Endothelial cell of umbilical vein (primary cell): ENCODE data around the gene ARHGAP21. TPM values are rescaled to one million over a fixed set of nuclear protein-coding genes. Genes with fewer than 3 reads are reported as not detected.
A peak's percentile ranks its signal among the peaks of the same experiment; 100 is the strongest.

ENCODE experiments used
- BruUV-seq: library from RNA; stranded (reverse); fragments of 400-500 nt; replicated peaks from 2 replicates; lab custom pipeline; 2021; lab: Mats Ljungman, UMichigan
- CTCF ChIA-PET: fragments of 300-600, 350-600 bp; sonication (Branson Sonifier 250); formaldehyde crosslinking; loops from one replicate; lab custom pipeline; 2021; ENCODE audit warnings: antibody characterized with exemption, inconsistent platforms; lab: Charles Lee
- POLR2A ChIA-PET: fragments of 300-600, 350-600 bp; sonication (Branson Sonifier 250); formaldehyde crosslinking; loops from one replicate; lab custom pipeline; 2021; ENCODE audit warnings: antibody characterized with exemption, inconsistent platforms; lab: Charles Lee
- DNase-seq: peaks from one replicate; pipeline ENCODE4 v3.0.0-alpha.2; 2011; ENCODE audit warnings: low read depth, low spot score
- FAIRE-seq: peaks from 2 replicates; lab custom pipeline; 2011; peaks lifted over from hg19 to GRCh38; lab: Jason Lieb, UNC
- H2AFZ ChIP-seq: 2 replicates; pipeline ENCODE4 v1.6.0; 2012; ENCODE audit warnings: low read depth, low read length, control low read depth, inconsistent platforms
- H3K27ac ChIP-seq: 2 replicates; pipeline ENCODE4 v1.5.1; 2011; ENCODE audit warnings: low read depth, mild to moderate bottlenecking, control low read depth, low read length, moderate library complexity; ENCODE audit not compliant: insufficient read depth
- H3K27me3 ChIP-seq, 2 experiments: 2 replicates each; pipeline versions ENCODE4 v1.6.0 to v1.6.1; 2011; ENCODE audit warnings: low read length in 2 of 2, mixed read lengths in 1 of 2; ENCODE audit not compliant: control insufficient read depth in 2 of 2, insufficient read depth in 2 of 2
- H3K36me3 ChIP-seq, 2 experiments: 2 replicates in 1 of 2; 3 replicates in 1 of 2; pipeline ENCODE4 v1.5.1; 2011; ENCODE audit warnings: low read length in 2 of 2, mild to moderate bottlenecking in 1 of 2, moderate library complexity in 1 of 2; ENCODE audit not compliant: control insufficient read depth in 2 of 2, insufficient read depth in 2 of 2; ENCODE audit errors: extremely low read depth in 1 of 2
- H3K4me1 ChIP-seq: 3 replicates; pipeline ENCODE4 v1.5.1; 2011; ENCODE audit warnings: mild to moderate bottlenecking, low read length; ENCODE audit not compliant: control insufficient read depth, insufficient read depth; ENCODE audit errors: extremely low read depth
- H3K4me2 ChIP-seq: 2 replicates; pipeline ENCODE4 v1.6.1; 2011; ENCODE audit warnings: low read length, control low read depth, mixed read lengths; ENCODE audit not compliant: insufficient read depth
- H3K4me3 ChIP-seq, 3 experiments: fragments of 200-600 bp in 1 of 3; sonication (generic), shearing (Covaris generic) in 1 of 3; replicated peaks in 1 of 3; 2 replicates each; pipeline ENCODE4 v1.5.1; 2011 to 2016; ENCODE audit warnings: control low read depth in 3 of 3, low read length in 3 of 3, mild to moderate bottlenecking in 2 of 3, inconsistent platforms in 1 of 3, low read depth in 1 of 3, moderate library complexity in 1 of 3; ENCODE audit not compliant: insufficient read depth in 1 of 3
- H3K79me2 ChIP-seq: 2 replicates; pipeline ENCODE4 v1.6.0; 2012; ENCODE audit warnings: low read length, inconsistent platforms; ENCODE audit not compliant: control insufficient read depth, insufficient read depth
- H3K9ac ChIP-seq: replicated peaks from 2 replicates; pipeline ENCODE3; 2011; ENCODE audit warnings: low read length, control low read depth; ENCODE audit not compliant: insufficient read depth; ENCODE audit errors: extremely low read depth
- H3K9me1 ChIP-seq: replicated peaks from 3 replicates; pipeline ENCODE4 v1.6.0; 2011; ENCODE audit warnings: mild to moderate bottlenecking, low read length; ENCODE audit not compliant: control insufficient read depth, insufficient read depth; ENCODE audit errors: extremely low read depth
- H3K9me3 ChIP-seq: replicated peaks from 2 replicates; pipeline ENCODE4 v1.5.1; 2012; ENCODE audit warnings: low read length, inconsistent platforms; ENCODE audit not compliant: control insufficient read depth, insufficient read depth
- H4K20me1 ChIP-seq: replicated peaks from 2 replicates; pipeline ENCODE3; 2011; ENCODE audit warnings: mild to moderate bottlenecking, low read length; ENCODE audit not compliant: control insufficient read depth, insufficient read depth; ENCODE audit errors: extremely low read depth
- CTCF ChIP-seq, 2 donors: IDR thresholded peaks; 1 replicate in 1 of 2; 2 replicates in 1 of 2; pipeline ENCODE4 v1.5.1; 2011; ENCODE audit warnings: low read length in 2 of 2, mild to moderate bottlenecking in 2 of 2, moderate library complexity in 2 of 2, control low read depth in 1 of 2, inconsistent platforms in 1 of 2, low read depth in 1 of 2; ENCODE audit not compliant: insufficient read depth in 1 of 2; ENCODE audit errors: extremely low read depth in 1 of 2
- EZH2 ChIP-seq: IDR thresholded peaks from 2 replicates; pipeline ENCODE4 v1.6.1; 2012; ENCODE audit warnings: borderline replicate concordance, low read depth, mild to moderate bottlenecking, moderate library complexity, low read length, inconsistent platforms; ENCODE audit not compliant: severe bottlenecking
- FOS ChIP-seq: IDR thresholded peaks from 2 replicates; pipeline ENCODE4 v1.6.1; 2011; ENCODE audit warnings: mild to moderate bottlenecking, low read length, moderate library complexity, borderline replicate concordance; ENCODE audit not compliant: insufficient read depth
- GATA2 ChIP-seq: IDR thresholded peaks from 2 replicates; pipeline ENCODE4 v1.7.0; 2011; ENCODE audit warnings: low read depth, mild to moderate bottlenecking, moderate library complexity, mixed read lengths, low read length; ENCODE audit not compliant: insufficient read length, insufficient read depth
- JUN ChIP-seq: IDR thresholded peaks from 2 replicates; pipeline ENCODE4 v1.6.1; 2011; ENCODE audit warnings: borderline replicate concordance, low read depth; ENCODE audit not compliant: insufficient read length, insufficient read depth
- MAX ChIP-seq: IDR thresholded peaks from 2 replicates; pipeline ENCODE4 v1.6.1; 2011; ENCODE audit not compliant: insufficient read depth, insufficient read length
- MYC ChIP-seq: IDR thresholded peaks from one replicate; pipeline ENCODE4 v1.6.1; 2011; ENCODE audit warnings: mild to moderate bottlenecking, low read depth, low read length
- POLR2A ChIP-seq: IDR thresholded peaks from 2 replicates; pipeline ENCODE4 v1.6.1; 2012; ENCODE audit warnings: low read depth, mild to moderate bottlenecking, control low read depth, low read length
- POLR2AphosphoS5 ChIP-seq: IDR thresholded peaks from 2 replicates; pipeline ENCODE4 v1.6.1; 2012; ENCODE audit warnings: low read depth, mild to moderate bottlenecking, control low read depth, low read length, moderate library complexity; ENCODE audit not compliant: insufficient read depth
- dilution Hi-C: fragments of 300-500 bp; cut with MboI; formaldehyde crosslinking; loops from one replicate; pipeline ENCODE4 v1.15.0; 2019; ENCODE audit warnings: low sequenced_read_pairs; ENCODE audit not compliant: extremely low pct_ligation_motif_present
- intact Hi-C: fragments of 100-400 bp; cut with micrococcal nuclease; formaldehyde crosslinking; loops from one replicate; pipeline ENCODE4 v1.10.0; 2022
- polyA plus RNA-seq, 4 experiments: library from polyadenylated mRNA; depleted of rRNA in 3 of 4; stranded (reverse) in 3 of 4; unstranded in 1 of 4; fragments of >200 nt; gene quantifications; 2 replicates each; pipeline versions ENCODE4 v1.2.1 to v1.2.3, GENCODE V29; 2011 to 2012; ENCODE audit warnings: missing spikeins in 1 of 4
- total RNA-seq: library from RNA; stranded (reverse); gene quantifications from 2 replicates; pipeline ENCODE4 v1.2.3, GENCODE V29; 2021

Gene ARHGAP21
- total and polyA plus RNA-seq, 2 donors (not counting 3 experiments of a cell fraction or from before 2014, with no cell fraction given): 29.5 to 97.8 TPM

GRCh38 chr10:24643679-24644209 lies 79.9 kb downstream of the ARHGAP21 start:
- no peak for DNase-seq
- Histone ChIP-seq H3K4me3 (no peak overlapping the region), H3K9me3 (no peaks in the 10 kb centered on the region), H3K27ac (no peak overlapping the region), H3K79me2 (peaks cover 38% of the 10 kb centered on the region), H3K4me1 (peaks cover 27% of the 10 kb centered on the region), H4K20me1 (no peaks in the 10 kb centered on the region), H3K9me1 (no peaks in the 10 kb centered on the region), H3K4me2 (peak overlapping the region; percentile 47), H2AFZ (no peak overlapping the region), H3K27me3 (no peaks in the 10 kb centered on the region), H3K36me3 (no peaks in the 10 kb centered on the region), H3K9ac (no peak overlapping the region)
- BruUV-seq: no TSS peak
- POLR2A ChIA-PET: no interaction called here
- intact Hi-C loops (loop anchor here (1.0 to 10.0 kb wide), 7 partner anchors 81 to 581 kb away; partner anchors contain the start of genes ENKUR, PRTFDC1 and THNSL1), dilution Hi-C loops (no loop called here)
- no peak for TF ChIP-seq CTCF (IDR thresholded peaks at IDR 0.05; ENCODE audit: extremely low read depth in 1 of 2, insufficient read depth in 1 of 2, low read depth in 1 of 2, low read length in 2 of 2)
- no peak for TF ChIP-seq POLR2A
- TF ChIP-seq GATA2: no peak
- TF ChIP-seq POLR2AphosphoS5: no peak
- TF ChIP-seq MAX: no peak
- no peak for TF ChIP-seq JUN
- TF ChIP-seq MYC: no peak
- no peak for TF ChIP-seq FOS
- TF ChIP-seq EZH2: no peak
- no peak for FAIRE-seq
- CTCF ChIA-PET: interaction anchor here (0.9 to 2.4 kb wide), 9 partner anchors 19 to 583 kb away, joined by 3 to 53 read pairs (median 9); partner anchors contain the start of gene ARHGAP21
